ENCODE data around the gene GTF2A2.
A peak's percentile ranks its signal among the peaks of the same experiment; 100 is the strongest.

Gene GTF2A2

DNA sequence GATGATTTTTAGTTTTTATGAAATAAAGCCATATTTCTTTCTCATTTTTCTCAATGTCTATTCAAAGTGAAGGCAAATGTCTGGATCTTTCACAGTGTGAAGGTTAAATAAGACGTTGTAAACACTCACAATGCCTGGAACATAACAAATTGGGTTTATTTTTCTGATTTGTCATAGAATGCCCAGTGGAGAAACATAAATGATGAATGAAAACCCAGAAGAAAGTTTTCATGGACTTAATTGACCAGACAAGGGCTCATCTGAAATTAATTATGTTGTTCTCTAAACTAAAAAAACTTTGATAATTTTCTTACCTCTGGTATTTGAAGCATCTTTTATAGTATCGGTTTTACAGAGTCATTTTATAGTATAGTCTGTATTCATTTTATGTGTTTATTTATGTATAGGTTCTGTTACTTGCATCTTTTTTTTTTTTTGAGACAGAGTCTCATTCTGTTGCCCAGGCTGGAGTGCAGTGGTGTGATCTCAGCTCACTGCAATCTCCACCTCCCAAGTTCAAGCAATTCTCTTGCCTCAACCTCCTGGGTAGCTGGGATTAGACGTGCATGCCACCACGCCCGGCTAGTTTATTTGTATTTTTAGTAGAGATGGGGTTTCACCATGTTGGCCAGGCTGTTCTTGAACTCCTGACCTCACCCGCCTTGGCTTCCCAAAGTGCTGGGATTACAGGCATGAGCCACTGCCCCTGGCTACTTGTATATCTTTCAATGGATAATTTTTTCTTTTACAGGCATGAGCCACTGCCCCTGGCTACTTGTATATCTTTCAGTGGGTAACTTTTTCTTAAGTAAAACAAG lies 46.9 kb upstream of the GTF2A2 start (continued):
- TF ChIP-seq, protein P1, sequence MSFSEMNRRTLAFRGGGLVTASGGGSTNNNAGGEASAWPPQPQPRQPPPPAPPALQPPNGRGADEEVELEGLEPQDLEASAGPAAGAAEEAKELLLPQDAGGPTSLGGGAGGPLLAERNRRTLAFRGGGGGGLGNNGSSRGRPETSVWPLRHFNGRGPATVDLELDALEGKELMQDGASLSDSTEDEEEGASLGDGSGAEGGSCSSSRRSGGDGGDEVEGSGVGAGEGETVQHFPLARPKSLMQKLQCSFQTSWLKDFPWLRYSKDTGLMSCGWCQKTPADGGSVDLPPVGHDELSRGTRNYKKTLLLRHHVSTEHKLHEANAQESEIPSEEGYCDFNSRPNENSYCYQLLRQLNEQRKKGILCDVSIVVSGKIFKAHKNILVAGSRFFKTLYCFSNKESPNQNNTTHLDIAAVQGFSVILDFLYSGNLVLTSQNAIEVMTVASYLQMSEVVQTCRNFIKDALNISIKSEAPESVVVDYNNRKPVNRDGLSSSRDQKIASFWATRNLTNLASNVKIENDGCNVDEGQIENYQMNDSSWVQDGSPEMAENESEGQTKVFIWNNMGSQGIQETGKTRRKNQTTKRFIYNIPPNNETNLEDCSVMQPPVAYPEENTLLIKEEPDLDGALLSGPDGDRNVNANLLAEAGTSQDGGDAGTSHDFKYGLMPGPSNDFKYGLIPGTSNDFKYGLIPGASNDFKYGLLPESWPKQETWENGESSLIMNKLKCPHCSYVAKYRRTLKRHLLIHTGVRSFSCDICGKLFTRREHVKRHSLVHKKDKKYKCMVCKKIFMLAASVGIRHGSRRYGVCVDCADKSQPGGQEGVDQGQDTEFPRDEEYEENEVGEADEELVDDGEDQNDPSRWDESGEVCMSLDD (tag by site-specific recombination; IDR thresholded peaks at IDR 0.05): no peak
- peak; percentile 82 for TF ChIP-seq FEZF1 (tag by site-specific recombination; IDR thresholded peaks at IDR 0.05)
- no peak for TF ChIP-seq ZNF146 (tag by site-specific recombination; IDR thresholded peaks at IDR 0.05)
- TF ChIP-seq, protein P2, sequence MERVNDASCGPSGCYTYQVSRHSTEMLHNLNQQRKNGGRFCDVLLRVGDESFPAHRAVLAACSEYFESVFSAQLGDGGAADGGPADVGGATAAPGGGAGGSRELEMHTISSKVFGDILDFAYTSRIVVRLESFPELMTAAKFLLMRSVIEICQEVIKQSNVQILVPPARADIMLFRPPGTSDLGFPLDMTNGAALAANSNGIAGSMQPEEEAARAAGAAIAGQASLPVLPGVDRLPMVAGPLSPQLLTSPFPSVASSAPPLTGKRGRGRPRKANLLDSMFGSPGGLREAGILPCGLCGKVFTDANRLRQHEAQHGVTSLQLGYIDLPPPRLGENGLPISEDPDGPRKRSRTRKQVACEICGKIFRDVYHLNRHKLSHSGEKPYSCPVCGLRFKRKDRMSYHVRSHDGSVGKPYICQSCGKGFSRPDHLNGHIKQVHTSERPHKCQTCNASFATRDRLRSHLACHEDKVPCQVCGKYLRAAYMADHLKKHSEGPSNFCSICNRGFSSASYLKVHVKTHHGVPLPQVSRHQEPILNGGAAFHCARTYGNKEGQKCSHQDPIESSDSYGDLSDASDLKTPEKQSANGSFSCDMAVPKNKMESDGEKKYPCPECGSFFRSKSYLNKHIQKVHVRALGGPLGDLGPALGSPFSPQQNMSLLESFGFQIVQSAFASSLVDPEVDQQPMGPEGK (tag by site-specific recombination; IDR thresholded peaks at IDR 0.05): 0 out of 2 replicates have a peak, but pooled peaks have one; percentile 18
- no peak for TF ChIP-seq ZNF274 (IDR thresholded peaks at IDR 0.05; ENCODE audit: low read length)
- no peak for TF ChIP-seq ZNF274 (tag by site-specific recombination; IDR thresholded peaks at IDR 0.05; ENCODE audit: borderline replicate concordance)
- TF ChIP-seq ZNF660 (tag by site-specific recombination; IDR thresholded peaks at IDR 0.05): no peak
- TF ChIP-seq ZNF366 (tag by site-specific recombination; conservative IDR thresholded peaks at IDR 0.05): no peak
- no peak for TF ChIP-seq ZNF596 (tag by site-specific recombination; IDR thresholded peaks at IDR 0.05)
- TF ChIP-seq ZBTB8A (tag by site-specific recombination; IDR thresholded peaks at IDR 0.05): no peak
- TF ChIP-seq ZNF776 (tag by site-specific recombination; IDR thresholded peaks at IDR 0.05; ENCODE audit: borderline replicate concordance): no peak
- peak; percentile 87 for TF ChIP-seq KLF1 (tag by site-specific recombination; IDR thresholded peaks at IDR 0.05)
- TF ChIP-seq KLF10 (tag by site-specific recombination; IDR thresholded peaks at IDR 0.05): no peak
- TF ChIP-seq ZNF677 (tag by site-specific recombination; IDR thresholded peaks at IDR 0.05): no peak
- no peak for TF ChIP-seq ZNF530 (tag by site-specific recombination; IDR thresholded peaks at IDR 0.05; ENCODE audit: low read depth)
- no peak for TF ChIP-seq ZNF221 (tag by site-specific recombination; IDR thresholded peaks at IDR 0.05; ENCODE audit: borderline replicate concordance)
- no peak for TF ChIP-seq ZNF302 (tag by site-specific recombination; IDR thresholded peaks at IDR 0.05; ENCODE audit: low read depth)
- TF ChIP-seq ZNF394 (tag by site-specific recombination; IDR thresholded peaks at IDR 0.05; ENCODE audit: borderline replicate concordance): no peak
- no peak for TF ChIP-seq ZFP37 (tag by site-specific recombination; IDR thresholded peaks at IDR 0.05)
- TF ChIP-seq GFI1B (tag by site-specific recombination; IDR thresholded peaks at IDR 0.05): no peak
- TF ChIP-seq ZNF514 (tag by site-specific recombination; IDR thresholded peaks at IDR 0.05): no peak
- TF ChIP-seq ZNF10 (tag by site-specific recombination; IDR thresholded peaks at IDR 0.05): no peak
- no peak for TF ChIP-seq BCL11A (tag by site-specific recombination; IDR thresholded peaks at IDR 0.05; ENCODE audit: low read depth)
- no peak for TF ChIP-seq HOXC10 (CRISPR knock-in tag; IDR thresholded peaks at IDR 0.05)
- TF ChIP-seq, protein P3, sequence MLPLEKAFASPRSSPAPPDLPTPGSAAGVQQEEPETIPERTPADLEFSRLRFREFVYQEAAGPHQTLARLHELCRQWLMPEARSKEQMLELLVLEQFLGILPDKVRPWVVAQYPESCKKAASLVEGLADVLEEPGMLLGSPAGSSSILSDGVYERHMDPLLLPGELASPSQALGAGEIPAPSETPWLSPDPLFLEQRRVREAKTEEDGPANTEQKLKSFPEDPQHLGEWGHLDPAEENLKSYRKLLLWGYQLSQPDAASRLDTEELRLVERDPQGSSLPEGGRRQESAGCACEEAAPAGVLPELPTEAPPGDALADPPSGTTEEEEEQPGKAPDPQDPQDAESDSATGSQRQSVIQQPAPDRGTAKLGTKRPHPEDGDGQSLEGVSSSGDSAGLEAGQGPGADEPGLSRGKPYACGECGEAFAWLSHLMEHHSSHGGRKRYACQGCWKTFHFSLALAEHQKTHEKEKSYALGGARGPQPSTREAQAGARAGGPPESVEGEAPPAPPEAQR (tag by site-specific recombination; IDR thresholded peaks at IDR 0.05): no peak
- no peak for TF ChIP-seq ZNF239 (tag by site-specific recombination; IDR thresholded peaks at IDR 0.05)
- TF ChIP-seq ZNF211 (tag by site-specific recombination; IDR thresholded peaks at IDR 0.05; ENCODE audit: low read depth): no peak
- no peak for TF ChIP-seq ZFP69B (tag by site-specific recombination; IDR thresholded peaks at IDR 0.05)
- TF ChIP-seq ZBTB7A (tag by site-specific recombination; IDR thresholded peaks at IDR 0.05; ENCODE audit: low read depth): no peak
- no peak for TF ChIP-seq ZSCAN30 (tag by site-specific recombination; IDR thresholded peaks at IDR 0.05)
- TF ChIP-seq SP7 (tag by site-specific recombination; IDR thresholded peaks at IDR 0.05): no peak
- no peak for TF ChIP-seq ZBTB1 (tag by site-specific recombination; IDR thresholded peaks at IDR 0.05)
- TF ChIP-seq HOXD13 (CRISPR knock-in tag; IDR thresholded peaks at IDR 0.05; ENCODE audit: borderline replicate concordance): no peak
- 0 out of 2 replicates have a peak, but pooled peaks have one; percentile 41 for TF ChIP-seq ZNF629 (tag by site-specific recombination; IDR thresholded peaks at IDR 0.05)
- TF ChIP-seq REPIN1 (tag by site-specific recombination; IDR thresholded peaks at IDR 0.05; ENCODE audit: low read depth): no peak
- TF ChIP-seq ZNF324 (tag by site-specific recombination; IDR thresholded peaks at IDR 0.05): no peak
- no peak for TF ChIP-seq ZNF114 (tag by site-specific recombination; IDR thresholded peaks at IDR 0.05)
- no peak for TF ChIP-seq ZNF16 (tag by site-specific recombination; IDR thresholded peaks at IDR 0.05; ENCODE audit: low read depth)
